Activated gamma-delta T cell treated with anti-CD3 and anti-CD28 coated beads, Interleukin-2, amount 50 U/mL, for 16 hours (primary cell): ENCODE measurements around the gene TMEM139.

Experiments
- DNase-seq: peaks from one replicate; pipeline ENCODE4 v3.0.0-alpha.2; 2020; ENCODE audit warnings: low read depth

Gene TMEM139

GRCh38 chr7:143325240-143325639 lies 40.5 kb downstream of the TMEM139 start:
- no peak for DNase-seq

- no peak for DNase-seq
These were observed 43.1 kb downstream of the TMEM139 start for GRCh38 chr7:143327903-143328302.

GRCh38 chr7:143329471-143330170 lies 44.9 kb downstream of the TMEM139 start:
- DNase-seq: no peak

- DNase-seq: no peak
These were observed 46.5 kb downstream of the TMEM139 start for GRCh38 chr7:143331179-143331801.

GRCh38 chr7:143334244-143334643 lies 49.5 kb downstream of the TMEM139 start:
- DNase-seq: no peak

- no peak for DNase-seq
These were observed 52.5 kb downstream of the TMEM139 start for GRCh38 chr7:143337216-143337615.
